ENCODE results near the gene MARCHF9.
A peak's percentile ranks its signal among the peaks of the same experiment; 100 is the strongest.
"Not testable (repeated sequence)": the region's sequence is repeated elsewhere in the genome, so short reads cannot be mapped to it uniquely, and the experiment has no call there.

Gene MARCHF9

DNA sequence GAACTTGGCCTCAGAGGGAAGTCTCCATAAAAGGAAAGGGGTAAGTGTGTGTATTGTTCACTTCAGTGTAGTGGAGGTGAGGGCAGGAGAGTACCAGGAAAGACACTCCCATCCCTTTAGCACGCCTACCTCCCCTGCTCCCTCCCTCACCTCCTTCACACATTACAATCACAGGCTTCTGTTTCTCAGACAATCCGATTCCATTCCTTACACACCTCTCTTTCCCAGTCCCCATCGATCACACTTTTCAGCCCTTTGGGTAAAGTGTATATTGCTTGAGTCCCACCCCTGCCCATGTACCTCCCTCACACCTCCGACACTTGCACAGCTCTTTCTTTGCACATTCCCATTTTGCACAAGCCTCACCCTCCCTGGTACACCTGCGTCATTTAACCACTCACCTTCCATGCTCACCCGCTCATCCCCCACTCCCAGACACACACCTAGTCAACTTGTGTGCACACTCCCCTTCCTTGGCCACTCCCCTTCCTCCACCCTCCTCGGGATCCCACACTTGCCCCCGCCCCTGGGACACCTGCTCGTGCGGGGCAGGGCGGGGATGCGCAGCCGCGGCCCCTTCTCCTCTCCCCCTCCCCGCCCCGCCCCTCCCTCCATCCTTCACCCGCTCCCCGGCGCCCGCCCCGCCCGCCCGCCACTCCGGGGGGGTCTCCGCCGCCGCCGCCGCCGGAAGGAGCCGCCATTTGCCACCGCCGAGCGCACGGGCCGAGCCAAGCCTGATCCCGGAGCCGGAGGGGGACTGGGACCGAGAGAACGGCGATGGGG, at the start of gene MARCHF9:
Gene MARCHF9 (plus strand): TSS at position 693 of the 783 bp plus-strand sequence. CDS start 426 bp downstream, outside the sequence.
- peak; percentile 81 for DNase-seq

DNA sequence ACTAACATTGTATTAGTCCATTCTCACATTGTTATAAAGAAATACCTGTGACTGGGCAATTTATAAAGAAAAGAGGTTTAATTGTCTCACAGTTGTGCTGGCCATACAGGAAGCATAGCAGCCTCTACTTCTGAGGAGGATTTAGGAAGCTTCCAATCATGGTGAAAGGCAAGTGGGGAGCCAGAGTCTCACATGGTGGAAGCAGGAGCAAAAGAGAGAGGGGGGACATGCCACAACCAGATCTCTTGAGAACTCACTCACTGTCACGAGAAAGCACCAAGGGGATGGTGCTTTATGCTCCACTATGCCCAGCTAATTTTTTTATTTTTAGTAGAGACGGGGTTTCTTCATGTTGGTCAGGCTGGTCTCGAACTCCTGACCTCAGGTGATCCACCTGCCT, 47.7 kb upstream of the MARCHF9 start:
- no peak for DNase-seq

- DNase-seq = no peak
Observed at GRCh38 chr12:57708296-57708695, 46.6 kb upstream of the MARCHF9 start.

GRCh38 chr12:57712701-57713100, 42.2 kb upstream of the MARCHF9 start:
- no peak for DNase-seq

GRCh38 chr12:57713209-57713608, 41.7 kb upstream of the MARCHF9 start:
- DNase-seq = no peak

DNA sequence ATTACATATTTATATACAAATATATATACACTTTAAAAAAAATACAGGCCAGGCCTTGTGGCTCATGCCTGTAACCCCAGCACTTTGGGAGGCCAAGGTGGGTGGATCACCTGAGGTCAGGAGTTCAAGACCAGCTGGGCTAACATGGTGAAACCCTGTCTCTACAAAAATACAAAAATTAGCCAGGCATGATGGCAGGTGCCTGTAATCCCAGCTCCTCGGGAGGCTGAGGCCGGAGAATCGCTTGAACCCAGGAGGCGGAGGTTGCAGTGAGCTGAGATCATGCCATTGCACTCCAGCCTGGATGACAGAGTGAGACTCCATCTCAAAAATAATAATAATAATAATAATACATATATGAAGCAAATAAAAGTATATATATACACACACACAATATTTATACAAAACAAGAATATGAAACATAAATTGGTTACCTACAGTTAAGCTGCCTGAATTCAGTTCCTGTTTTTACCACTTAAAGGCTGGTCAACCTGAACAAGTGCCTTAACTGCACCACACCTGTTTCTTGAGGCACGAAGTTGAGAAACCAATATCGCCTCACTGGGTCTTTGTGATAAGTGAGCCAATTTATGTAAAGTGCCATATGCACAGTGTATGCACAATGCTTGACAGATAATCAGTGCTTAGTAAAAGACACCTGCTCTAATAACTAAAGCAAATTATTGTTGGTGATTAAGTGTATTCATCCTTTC, 39.7 kb upstream of the MARCHF9 start:
- not testable (repeated sequence) for DNase-seq

GRCh38 chr12:57715786-57716185, 39.1 kb upstream of the MARCHF9 start:
- DNase-seq = no peak

DNA sequence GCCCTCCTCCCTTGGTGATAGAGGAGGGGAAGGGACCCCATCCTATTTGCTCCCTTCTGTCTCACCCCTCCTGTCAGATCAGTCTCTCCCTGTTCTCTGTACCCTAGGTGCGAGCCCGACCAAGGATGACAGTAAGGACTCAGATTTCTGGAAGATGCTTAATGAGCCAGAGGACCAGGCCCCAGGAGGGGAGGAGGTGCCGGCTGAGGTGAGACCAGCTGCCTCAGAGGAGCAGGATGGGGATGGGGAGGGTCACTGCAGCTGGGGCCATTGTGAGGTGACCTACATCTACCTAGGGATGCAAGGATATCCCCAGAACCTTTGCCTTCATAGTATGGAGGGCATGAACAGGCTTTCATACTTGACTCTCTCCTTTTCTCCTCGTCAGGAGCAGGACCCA, 38.6 kb upstream of the MARCHF9 start:
- no peak for DNase-seq

GRCh38 chr12:57717131-57717530, 37.8 kb upstream of the MARCHF9 start:
- DNase-seq = no peak

GRCh38 chr12:57717846-57718640, 36.9 kb upstream of the MARCHF9 start:
- DNase-seq = no peak

- DNase-seq = no peak
Observed at GRCh38 chr12:57718641-57719528, 36.0 kb upstream of the MARCHF9 start.

- DNase-seq = no peak
Observed at GRCh38 chr12:57719777-57720605, 34.9 kb upstream of the MARCHF9 start.

DNA sequence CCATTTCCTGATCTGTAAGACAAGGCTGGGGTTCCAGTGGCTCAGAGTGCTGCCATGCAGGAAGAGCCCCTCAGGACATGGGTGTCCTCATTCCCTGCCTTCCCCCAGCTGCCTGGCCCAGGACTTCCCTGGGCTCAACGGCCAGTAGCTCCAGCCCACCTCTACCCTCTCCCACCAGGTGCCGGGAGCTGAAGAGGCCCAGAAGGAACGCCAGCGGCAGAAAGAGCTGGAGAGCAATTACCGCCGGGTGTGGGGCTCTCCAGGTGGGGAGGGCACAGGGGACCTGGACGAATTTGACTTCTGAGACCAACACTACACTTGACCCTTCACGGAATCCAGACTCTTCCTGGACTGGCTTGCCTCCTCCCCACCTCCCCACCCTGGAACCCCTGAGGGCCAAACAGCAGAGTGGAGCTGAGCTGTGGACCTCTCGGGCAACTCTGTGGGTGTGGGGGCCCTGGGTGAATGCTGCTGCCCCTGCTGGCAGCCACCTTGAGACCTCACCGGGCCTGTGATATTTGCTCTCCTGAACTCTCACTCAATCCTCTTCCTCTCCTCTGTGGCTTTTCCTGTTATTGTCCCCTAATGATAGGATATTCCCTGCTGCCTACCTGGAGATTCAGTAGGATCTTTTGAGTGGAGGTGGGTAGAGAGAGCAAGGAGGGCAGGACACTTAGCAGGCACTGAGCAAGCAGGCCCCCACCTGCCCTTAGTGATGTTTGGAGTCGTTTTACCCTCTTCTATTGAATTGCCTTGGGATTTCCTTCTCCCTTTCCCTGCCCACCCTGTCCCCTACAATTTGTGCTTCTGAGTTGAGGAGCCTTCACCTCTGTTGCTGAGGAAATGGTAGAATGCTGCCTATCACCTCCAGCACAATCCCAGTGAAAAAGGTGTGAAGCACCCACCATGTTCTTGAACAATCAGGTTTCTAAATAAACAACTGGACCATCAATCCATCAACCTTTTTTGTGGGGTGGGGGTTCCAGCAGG, 34.0 kb upstream of the MARCHF9 start:
- DNase-seq = no peak

GRCh38 chr12:57721846-57722608, 32.9 kb upstream of the MARCHF9 start:
- DNase-seq = not testable (repeated sequence)

- DNase-seq = no peak
Observed at GRCh38 chr12:57722716-57723629, 31.9 kb upstream of the MARCHF9 start.

- no peak for DNase-seq
Observed at GRCh38 chr12:57723630-57723962, 31.3 kb upstream of the MARCHF9 start.

GRCh38 chr12:57724003-57724935, 30.6 kb upstream of the MARCHF9 start:
- DNase-seq = no peak

Data from activated CD8-positive, alpha-beta memory T cell treated with anti-CD3 and anti-CD28 coated beads, Interleukin-2, amount 50 U/mL, for 4 hours (primary cell).